SK-N-SH treated with all-trans-retinoic acid at 6 μM for 48 hours (cell line): ENCODE results near the gene DAAM2.

Experiments used
- CREB5 ChIP-seq: fragments of 250-450 bp; sonication (Bioruptor Pico); IDR thresholded peaks from 2 replicates; pipeline ENCODE4 v1.5.1; 2020; ENCODE audit warnings: low read depth, mild to moderate bottlenecking, moderate library complexity
- ISL1 ChIP-seq: fragments of 250-450 bp; sonication (Bioruptor Pico); IDR thresholded peaks from 2 replicates; pipeline ENCODE4 v2.1.2; 2022; ENCODE audit warnings: mild to moderate bottlenecking, moderate library complexity
- TF ChIP-seq, protein P1 (sequence below): fragments of 250-450 bp; sonication (Bioruptor Pico); IDR thresholded peaks from 2 replicates; pipeline ENCODE4 v1.5.0; 2020; ENCODE audit warnings: mild to moderate bottlenecking, moderate library complexity

GRCh38 chr6:39830444-39830843 is 38.3 kb downstream of the DAAM2 start:
- TF ChIP-seq ISL1 (no peak), CREB5 (CRISPR knock-in tag) (no peak)
- TF ChIP-seq, protein P1, sequence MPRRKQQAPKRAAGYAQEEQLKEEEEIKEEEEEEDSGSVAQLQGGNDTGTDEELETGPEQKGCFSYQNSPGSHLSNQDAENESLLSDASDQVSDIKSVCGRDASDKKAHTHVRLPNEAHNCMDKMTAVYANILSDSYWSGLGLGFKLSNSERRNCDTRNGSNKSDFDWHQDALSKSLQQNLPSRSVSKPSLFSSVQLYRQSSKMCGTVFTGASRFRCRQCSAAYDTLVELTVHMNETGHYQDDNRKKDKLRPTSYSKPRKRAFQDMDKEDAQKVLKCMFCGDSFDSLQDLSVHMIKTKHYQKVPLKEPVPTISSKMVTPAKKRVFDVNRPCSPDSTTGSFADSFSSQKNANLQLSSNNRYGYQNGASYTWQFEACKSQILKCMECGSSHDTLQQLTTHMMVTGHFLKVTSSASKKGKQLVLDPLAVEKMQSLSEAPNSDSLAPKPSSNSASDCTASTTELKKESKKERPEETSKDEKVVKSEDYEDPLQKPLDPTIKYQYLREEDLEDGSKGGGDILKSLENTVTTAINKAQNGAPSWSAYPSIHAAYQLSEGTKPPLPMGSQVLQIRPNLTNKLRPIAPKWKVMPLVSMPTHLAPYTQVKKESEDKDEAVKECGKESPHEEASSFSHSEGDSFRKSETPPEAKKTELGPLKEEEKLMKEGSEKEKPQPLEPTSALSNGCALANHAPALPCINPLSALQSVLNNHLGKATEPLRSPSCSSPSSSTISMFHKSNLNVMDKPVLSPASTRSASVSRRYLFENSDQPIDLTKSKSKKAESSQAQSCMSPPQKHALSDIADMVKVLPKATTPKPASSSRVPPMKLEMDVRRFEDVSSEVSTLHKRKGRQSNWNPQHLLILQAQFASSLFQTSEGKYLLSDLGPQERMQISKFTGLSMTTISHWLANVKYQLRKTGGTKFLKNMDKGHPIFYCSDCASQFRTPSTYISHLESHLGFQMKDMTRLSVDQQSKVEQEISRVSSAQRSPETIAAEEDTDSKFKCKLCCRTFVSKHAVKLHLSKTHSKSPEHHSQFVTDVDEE (CRISPR knock-in tag): no peak
